Measurements from ENCODE around the gene FGF18. TPM values are rescaled to one million over a fixed set of nuclear protein-coding genes. Genes with fewer than 3 reads are reported as not detected.

The FGF18 gene
- total and polyA plus RNA-seq, 2 experiments from 2014 or later, result 0.09 TPM; not detected in 1

- Histone ChIP-seq H3K27ac (no peak overlapping the region), H3K36me3 (ENCODE audit: low read depth) (no peaks in the 10 kb centered on the region), H4K20me1 (ENCODE audit: insufficient read depth) (no peaks in the 10 kb centered on the region), H3K79me2 (ENCODE audit: insufficient read depth) (no peaks in the 10 kb centered on the region), H3K9me3 (ENCODE audit: low read depth) (no peaks in the 10 kb centered on the region), H3K9ac (no peak overlapping the region), H3K4me1 (ENCODE audit: insufficient read depth) (no peaks in the 10 kb centered on the region), H3K9me2 (ENCODE audit: insufficient read depth) (no peaks in the 10 kb centered on the region), H3F3A (ENCODE audit: insufficient read depth) (no peaks in the 10 kb centered on the region), H3K27me3 (replicated peaks; ENCODE audit: insufficient read depth) (no peaks in the 10 kb centered on the region), H3K4me3 (no peak overlapping the region), H2AFZ (no peak overlapping the region), H3K4me2 (ENCODE audit: unreplicated experiment) (no peak overlapping the region)
- TF ChIP-seq EZH2phosphoT487 (IDR thresholded peaks at IDR 0.05; ENCODE audit: insufficient read depth, low read depth) (no peak), EZH2 (IDR thresholded peaks at IDR 0.05; ENCODE audit: insufficient read depth, poor library complexity, severe bottlenecking) (no peak)
- DNase-seq, result no peak
- in situ Hi-C loops (cut with MboI), result no loop called here
- 44 to 47% methylated on average over 4 of the region's 4 CpGs for WGBS, 2 experiments (ENCODE audit: low coverage in 1 of 2, low lambda C conversion rate in 2 of 2, missing lambda C conversion rate in 2 of 2)
These were observed 44.4 kb downstream of the FGF18 start for GRCh38 chr5:171463862-171464229.

- H4K20me1 ChIP-seq (ENCODE audit: insufficient read depth), result no peaks in the 10 kb centered on the region
- no peak for DNase-seq
- no peak for TF ChIP-seq EZH2phosphoT487 (IDR thresholded peaks at IDR 0.05; ENCODE audit: insufficient read depth, low read depth)
- TF ChIP-seq EZH2 (IDR thresholded peaks at IDR 0.05; ENCODE audit: insufficient read depth, poor library complexity, severe bottlenecking), result no peak
- no peak overlapping the region for H3K4me2 ChIP-seq (ENCODE audit: unreplicated experiment)
- no peak overlapping the region for H2AFZ ChIP-seq
- H3K4me1 ChIP-seq (ENCODE audit: insufficient read depth), result no peaks in the 10 kb centered on the region
- WGBS, 2 experiments (ENCODE audit: low coverage in 1 of 2, low lambda C conversion rate in 2 of 2, missing lambda C conversion rate in 2 of 2), result 79% methylated on average over 12 of the region's 12 CpGs
- no peak overlapping the region for H3K4me3 ChIP-seq
- no peaks in the 10 kb centered on the region for H3K79me2 ChIP-seq (ENCODE audit: insufficient read depth)
- no peak overlapping the region for H3K27ac ChIP-seq
- H3F3A ChIP-seq (ENCODE audit: insufficient read depth), result no peaks in the 10 kb centered on the region
- H3K9ac ChIP-seq, result no peak overlapping the region
- H3K36me3 ChIP-seq (ENCODE audit: low read depth), result no peaks in the 10 kb centered on the region
- in situ Hi-C loops (cut with MboI), result no loop called here
- no peaks in the 10 kb centered on the region for H3K9me2 ChIP-seq (ENCODE audit: insufficient read depth)
- H3K9me3 ChIP-seq (ENCODE audit: low read depth), result no peaks in the 10 kb centered on the region
- H3K27me3 ChIP-seq (replicated peaks; ENCODE audit: insufficient read depth), result no peaks in the 10 kb centered on the region
These were observed 45.4 kb downstream of the FGF18 start for GRCh38 chr5:171464829-171465228.

- Histone ChIP-seq H3K9ac (no peak overlapping the region), H3K36me3 (ENCODE audit: low read depth) (no peaks in the 10 kb centered on the region), H3K4me1 (ENCODE audit: insufficient read depth) (no peaks in the 10 kb centered on the region), H3K9me3 (ENCODE audit: low read depth) (no peaks in the 10 kb centered on the region), H3F3A (ENCODE audit: insufficient read depth) (no peaks in the 10 kb centered on the region), H3K4me3 (no peak overlapping the region), H2AFZ (no peak overlapping the region), H3K79me2 (ENCODE audit: insufficient read depth) (no peaks in the 10 kb centered on the region), H3K4me2 (ENCODE audit: unreplicated experiment) (no peak overlapping the region), H4K20me1 (ENCODE audit: insufficient read depth) (no peaks in the 10 kb centered on the region), H3K9me2 (ENCODE audit: insufficient read depth) (no peaks in the 10 kb centered on the region), H3K27me3 (replicated peaks; ENCODE audit: insufficient read depth) (no peaks in the 10 kb centered on the region), H3K27ac (no peak overlapping the region)
- 76 to 77% methylated on average over 12 of the region's 12 CpGs for WGBS, 2 experiments (ENCODE audit: low coverage in 1 of 2, low lambda C conversion rate in 2 of 2, missing lambda C conversion rate in 2 of 2)
- in situ Hi-C loops (cut with MboI), result no loop called here
- TF ChIP-seq EZH2 (IDR thresholded peaks at IDR 0.05; ENCODE audit: insufficient read depth, poor library complexity, severe bottlenecking), result no peak
- TF ChIP-seq EZH2phosphoT487 (IDR thresholded peaks at IDR 0.05; ENCODE audit: insufficient read depth, low read depth), result no peak
- DNase-seq, result no peak
These were observed 47.7 kb downstream of the FGF18 start for GRCh38 chr5:171467107-171467506.

- H3K9me2 ChIP-seq (ENCODE audit: insufficient read depth), result no peaks in the 10 kb centered on the region
- TF ChIP-seq EZH2 (IDR thresholded peaks at IDR 0.05; ENCODE audit: insufficient read depth, poor library complexity, severe bottlenecking) (no peak), EZH2phosphoT487 (IDR thresholded peaks at IDR 0.05; ENCODE audit: insufficient read depth, low read depth) (no peak)
- in situ Hi-C loops (cut with MboI), result no loop called here
- H3K27me3 ChIP-seq (replicated peaks; ENCODE audit: insufficient read depth), result no peaks in the 10 kb centered on the region
- no peak overlapping the region for H2AFZ ChIP-seq
- H3K9ac ChIP-seq, result no peak overlapping the region
- peaks cover 5% of the 10 kb centered on the region; the same call in 1 of the 2 replicates for H3F3A ChIP-seq (ENCODE audit: insufficient read depth)
- no peak overlapping the region for H3K4me3 ChIP-seq
- H3K9me3 ChIP-seq (ENCODE audit: low read depth), result no peaks in the 10 kb centered on the region
- no peak overlapping the region for H3K27ac ChIP-seq
- no peaks in the 10 kb centered on the region; the same call in 1 of the 2 replicates for H3K4me1 ChIP-seq (ENCODE audit: insufficient read depth)
- WGBS, 2 experiments (ENCODE audit: low coverage in 1 of 2, low lambda C conversion rate in 2 of 2, missing lambda C conversion rate in 2 of 2), result 38 to 39% methylated on average over 4 of the region's 4 CpGs
- no peak for DNase-seq
- H3K4me2 ChIP-seq (ENCODE audit: unreplicated experiment), result no peak overlapping the region
- no peaks in the 10 kb centered on the region for H3K79me2 ChIP-seq (ENCODE audit: insufficient read depth)
- no peaks in the 10 kb centered on the region for H4K20me1 ChIP-seq (ENCODE audit: insufficient read depth)
- H3K36me3 ChIP-seq (ENCODE audit: low read depth), result no peaks in the 10 kb centered on the region
These were observed 49.9 kb downstream of the FGF18 start for GRCh38 chr5:171469326-171469725.

- Histone ChIP-seq H3K9me2 (ENCODE audit: insufficient read depth) (no peaks in the 10 kb centered on the region), H3F3A (ENCODE audit: insufficient read depth) (peaks cover 5% of the 10 kb centered on the region; the same call in 1 of the 2 replicates), H3K36me3 (ENCODE audit: low read depth) (no peaks in the 10 kb centered on the region), H3K79me2 (ENCODE audit: insufficient read depth) (no peaks in the 10 kb centered on the region), H3K4me2 (ENCODE audit: unreplicated experiment) (no peak overlapping the region), H3K27me3 (replicated peaks; ENCODE audit: insufficient read depth) (no peaks in the 10 kb centered on the region), H3K9ac (no peak overlapping the region), H3K9me3 (ENCODE audit: low read depth) (no peaks in the 10 kb centered on the region), H3K4me3 (no peak overlapping the region), H2AFZ (no peak overlapping the region), H3K27ac (no peak overlapping the region), H4K20me1 (ENCODE audit: insufficient read depth) (no peaks in the 10 kb centered on the region), H3K4me1 (ENCODE audit: insufficient read depth) (peaks cover 3% of the 10 kb centered on the region)
- 86 to 88% methylated on average over 15 of the region's 15 CpGs for WGBS, 2 experiments (ENCODE audit: low coverage in 1 of 2, low lambda C conversion rate in 2 of 2, missing lambda C conversion rate in 2 of 2)
- DNase-seq, result no peak
- TF ChIP-seq EZH2 (IDR thresholded peaks at IDR 0.05; ENCODE audit: insufficient read depth, poor library complexity, severe bottlenecking) (no peak), EZH2phosphoT487 (IDR thresholded peaks at IDR 0.05; ENCODE audit: insufficient read depth, low read depth) (no peak)
- in situ Hi-C loops (cut with MboI), result no loop called here
These were observed 51.0 kb downstream of the FGF18 start for GRCh38 chr5:171470420-171470819.

Measured in GM23248 (cell line).